IPS DF 4.7 (cell line): ENCODE data around the gene CTSL.

Source experiments
- DNase-seq: peaks from one replicate; pipeline ENCODE4 v3.0.0-alpha.2; 2013; ENCODE audit warnings: low spot score; ENCODE audit errors: extremely low read depth

CTSL gene

DNA sequence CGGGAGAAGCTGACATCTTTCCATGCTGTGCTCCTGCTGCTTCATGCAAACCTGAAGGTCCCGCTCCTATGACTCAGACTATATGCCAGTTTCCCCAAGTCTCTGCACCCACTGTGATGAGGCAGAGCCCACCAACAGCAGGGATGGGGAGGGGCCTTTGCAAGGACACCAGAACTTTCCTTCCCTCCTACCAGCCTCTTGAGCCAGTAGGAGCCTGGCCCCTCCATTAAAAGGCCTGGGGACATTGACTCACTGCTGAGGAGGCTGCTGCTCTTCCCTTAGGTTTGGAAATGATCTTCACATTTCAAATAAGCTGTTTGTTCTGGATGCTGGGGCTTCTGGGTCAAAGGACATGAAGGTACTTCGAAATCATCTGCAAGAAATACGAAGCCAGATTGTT, 26.1 kb upstream of the CTSL start:
- no peak for DNase-seq

DNA sequence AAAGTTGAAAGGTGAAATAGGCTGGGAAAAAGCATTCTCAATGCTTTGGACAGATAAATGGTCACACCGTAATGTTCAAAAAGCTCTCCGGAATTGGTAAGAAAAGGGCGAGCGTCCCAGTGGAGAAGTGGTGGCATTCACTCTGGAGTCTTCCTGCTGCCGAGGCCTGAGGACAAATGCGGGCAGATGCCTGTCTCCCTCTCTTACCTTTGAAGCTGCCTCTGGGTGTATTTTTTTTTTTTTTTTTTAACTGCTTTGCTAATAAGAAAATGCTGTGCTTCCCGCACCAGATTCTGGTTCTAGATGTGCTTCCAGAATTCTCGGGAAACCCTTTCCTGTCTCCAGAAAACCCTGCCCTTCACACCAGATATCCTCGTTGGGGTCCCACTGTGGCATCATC, 24.4 kb upstream of the CTSL start:
- no peak for DNase-seq

DNA sequence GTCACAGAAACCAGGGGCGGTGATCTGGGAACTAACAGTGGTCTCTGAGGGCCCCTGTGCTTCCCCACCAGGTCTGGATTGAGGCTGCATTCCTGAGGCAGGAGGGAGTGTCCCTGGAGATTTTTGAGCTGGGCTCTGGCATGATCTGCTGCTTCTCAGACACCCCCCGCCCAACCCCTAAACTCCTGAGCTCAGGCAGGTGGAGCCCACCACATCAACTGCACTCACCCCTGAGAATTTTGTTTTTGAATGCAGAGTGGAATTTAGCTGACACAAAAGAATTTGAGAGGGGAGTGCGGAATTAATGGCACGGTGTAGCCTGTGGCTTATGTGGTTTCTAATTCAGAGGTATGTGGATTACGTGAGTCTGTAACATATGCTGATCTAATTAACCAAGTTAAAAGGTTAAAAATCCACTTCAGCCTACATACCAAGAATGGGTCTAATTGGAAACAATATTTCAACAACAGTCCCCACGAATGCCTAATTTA, 23.9 kb upstream of the CTSL start:
- no peak for DNase-seq

DNA sequence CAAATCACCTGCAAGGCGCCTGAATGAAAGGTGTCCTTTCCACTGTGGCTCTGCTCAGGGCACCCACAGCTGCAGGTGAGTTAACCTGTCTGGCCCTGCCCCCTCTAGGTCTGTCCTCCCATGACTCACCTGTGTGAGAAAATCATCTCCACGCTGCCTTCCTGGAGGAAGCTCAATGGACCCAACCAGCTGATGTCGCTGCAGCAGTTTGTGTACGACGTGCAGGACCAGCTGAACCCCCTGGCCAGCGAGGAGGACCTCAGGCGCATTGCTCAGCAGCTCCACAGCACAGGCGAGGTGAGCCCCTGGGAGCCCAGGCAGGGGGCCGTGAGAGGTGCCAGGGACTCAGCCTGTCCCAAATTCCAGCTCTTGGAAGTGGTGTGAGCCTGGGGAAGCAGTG, 23.0 kb upstream of the CTSL start:
- DNase-seq, result no peak

DNA sequence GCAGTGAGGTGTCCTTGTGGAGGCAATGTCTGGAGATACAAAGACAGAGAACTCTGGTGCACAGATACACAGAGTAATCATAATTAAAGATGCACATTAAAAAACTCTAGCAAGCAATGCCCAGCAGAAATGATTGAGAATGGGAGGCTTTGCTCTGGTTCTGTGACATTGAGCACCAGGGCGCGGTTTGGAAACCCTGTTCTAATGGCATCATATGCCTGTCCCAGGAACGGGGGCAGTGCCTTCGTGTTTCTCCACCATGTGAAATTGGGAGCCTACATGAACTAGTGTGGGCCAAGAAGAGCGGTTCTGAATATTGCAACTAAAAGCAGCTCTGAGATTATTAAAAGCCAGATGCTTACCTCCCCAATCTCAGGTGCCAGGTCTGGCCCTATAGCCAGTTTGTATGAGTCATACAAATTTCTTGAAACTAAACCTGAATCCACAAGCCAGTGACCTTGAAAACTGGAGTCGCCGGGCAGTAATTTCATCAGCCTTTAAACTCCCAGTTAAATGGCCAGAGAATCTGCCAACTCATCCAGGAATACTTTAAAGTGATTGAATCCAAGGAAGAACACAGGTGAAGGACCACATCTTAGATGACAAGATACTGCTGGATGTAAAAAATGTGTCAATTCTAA, 22.2 kb upstream of the CTSL start:
- no peak for DNase-seq

DNA sequence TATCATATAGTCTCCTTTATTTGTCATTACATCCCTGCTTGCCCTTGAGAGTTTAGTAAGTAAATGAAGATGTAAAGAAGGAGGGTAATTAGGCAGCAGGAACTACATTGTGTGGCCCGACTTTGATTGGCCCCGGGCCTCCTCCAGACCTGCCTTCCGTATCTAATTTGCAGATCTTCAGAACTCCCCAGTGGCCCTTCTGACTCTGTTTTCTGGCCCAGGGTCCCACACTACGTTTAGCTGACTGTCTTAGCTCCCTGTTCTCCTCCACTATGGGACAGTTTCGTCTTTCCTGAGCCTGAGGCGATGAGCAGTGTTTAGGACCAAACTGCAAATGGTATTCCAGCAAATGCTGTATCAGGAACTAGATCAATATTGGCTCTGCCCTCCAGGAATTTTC, 21.6 kb upstream of the CTSL start:
- no peak for DNase-seq

GRCh38 chr9:87706066-87706739, 19.7 kb upstream of the CTSL start:
- DNase-seq, result no peak

DNA sequence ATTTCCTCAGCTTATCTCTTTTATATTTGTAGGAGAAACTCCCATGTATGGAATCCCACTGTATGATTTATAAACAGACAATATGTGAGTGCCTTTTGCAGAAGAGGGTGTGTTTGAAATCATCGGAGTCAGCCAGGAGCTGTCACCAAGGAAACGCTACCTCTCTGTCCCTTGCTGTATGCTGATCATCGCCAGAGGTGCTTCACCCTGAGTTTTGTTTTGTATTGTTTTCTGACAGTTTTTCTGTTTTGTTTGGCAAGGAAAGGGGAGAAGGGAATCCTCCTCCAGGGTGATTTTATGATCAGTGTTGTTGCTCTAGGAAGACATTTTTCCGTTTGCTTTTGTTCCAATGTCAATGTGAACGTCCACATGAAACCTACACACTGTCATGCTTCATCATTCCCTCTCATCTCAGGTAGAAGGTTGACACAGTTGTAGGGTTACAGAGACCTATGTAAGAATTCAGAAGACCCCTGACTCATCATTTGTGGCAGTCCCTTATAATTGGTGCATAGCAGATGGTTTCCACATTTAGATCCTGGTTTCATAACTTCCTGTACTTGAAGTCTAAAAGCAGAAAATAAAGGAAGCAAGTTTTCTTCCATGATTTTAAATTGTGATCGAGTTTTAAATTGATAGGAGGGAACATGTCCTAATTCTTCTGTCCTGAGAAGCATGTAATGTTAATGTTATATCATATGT, 18.0 kb upstream of the CTSL start:
- no peak for DNase-seq

- DNase-seq, result no peak
Measured at GRCh38 chr9:87708546-87708945, 17.4 kb upstream of the CTSL start.

DNA sequence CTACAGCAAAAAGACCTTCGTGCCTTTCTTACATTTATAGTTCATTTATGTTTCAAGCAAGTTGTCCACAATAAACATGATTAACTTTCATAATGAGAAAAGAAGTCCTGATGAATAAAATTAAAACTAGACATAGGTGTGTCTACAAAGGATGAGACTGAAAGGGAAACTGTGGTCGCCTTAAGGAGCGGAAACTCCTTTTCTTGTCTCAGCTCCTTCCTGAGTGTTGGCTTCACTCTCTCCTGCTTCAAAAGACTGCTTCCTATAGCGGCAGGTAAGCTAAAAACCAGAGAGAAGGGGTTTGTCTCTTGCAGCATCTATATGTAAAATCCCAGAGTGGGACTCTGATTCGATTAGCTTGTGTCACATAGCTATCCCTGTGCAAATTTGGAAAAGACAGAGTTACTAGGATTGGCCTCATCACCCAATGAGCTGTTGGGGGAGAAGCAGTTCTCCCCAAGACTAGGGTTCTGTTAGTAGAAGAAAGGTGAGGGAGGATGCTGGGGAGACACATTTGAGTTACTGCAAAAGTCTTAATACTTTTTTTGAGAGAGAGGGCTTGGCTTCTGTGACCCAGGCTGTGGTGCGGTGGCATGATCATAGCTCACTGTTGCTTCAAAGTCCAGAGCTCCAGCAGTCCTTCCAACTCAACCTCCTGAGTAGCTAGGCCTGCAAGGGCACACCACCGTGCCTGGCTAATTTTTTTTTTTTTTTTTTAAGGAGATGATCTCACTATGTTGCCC, 16.8 kb upstream of the CTSL start:
- no peak for DNase-seq

DNA sequence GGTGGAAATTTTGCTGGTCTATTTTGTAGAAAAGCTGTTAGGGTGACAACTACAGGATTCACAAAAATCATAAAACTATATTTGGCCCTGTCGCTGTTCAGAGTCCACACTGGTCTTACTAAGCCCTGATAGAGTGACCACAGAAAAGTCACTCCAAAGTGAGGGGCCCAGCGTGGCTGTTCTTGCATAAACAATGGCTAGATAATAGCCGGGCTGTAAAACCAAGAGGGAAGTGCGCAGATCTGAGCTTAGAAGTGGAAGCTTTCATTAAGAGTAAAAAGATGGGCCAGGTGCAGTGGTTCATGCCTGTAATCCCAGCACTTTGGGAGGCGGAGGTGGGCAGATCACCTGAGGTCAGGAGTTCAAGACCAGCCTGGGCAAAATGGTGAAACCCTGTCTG, 15.5 kb upstream of the CTSL start:
- no peak for DNase-seq

- DNase-seq, result no peak
Measured at GRCh38 chr9:87711857-87712800, 13.8 kb upstream of the CTSL start.

GRCh38 chr9:87712801-87713277, 13.1 kb upstream of the CTSL start:
- no peak for DNase-seq

DNA sequence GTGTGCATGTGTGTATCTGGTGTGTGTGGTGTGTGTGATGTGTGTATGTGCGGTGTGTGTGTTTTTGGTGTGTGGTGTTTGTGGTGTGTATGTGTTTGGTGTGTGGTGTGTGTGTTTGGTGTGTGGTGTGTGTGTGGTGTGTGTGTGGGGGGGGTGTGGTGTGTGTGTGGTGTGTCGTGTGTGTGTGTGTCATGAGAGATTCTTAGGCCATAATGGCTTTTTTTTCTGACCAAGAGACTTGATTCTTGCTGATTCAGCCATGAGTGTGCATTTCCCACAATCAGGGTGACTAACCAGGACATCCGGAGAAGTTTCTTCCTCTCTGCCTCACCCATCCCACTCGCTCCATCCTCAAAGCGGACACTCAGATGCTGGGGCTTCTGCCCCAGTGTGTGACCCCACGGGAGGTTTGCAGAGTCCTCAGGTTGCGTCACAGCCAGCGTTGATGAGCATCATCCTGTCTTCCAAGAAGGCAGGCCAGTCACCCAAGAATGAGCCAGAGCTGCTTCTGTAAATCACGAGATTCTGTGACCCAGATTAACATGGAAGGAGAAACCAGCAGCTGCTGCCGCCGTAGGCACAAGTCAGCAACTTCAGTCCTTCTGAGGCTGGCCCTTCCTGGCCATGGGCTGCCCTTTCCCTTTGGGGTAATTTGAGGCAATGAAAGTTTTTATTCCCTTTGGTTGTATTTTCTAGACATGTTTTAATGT, 12.5 kb upstream of the CTSL start:
- DNase-seq, result no peak

- no peak for DNase-seq
Measured at GRCh38 chr9:87713988-87714330, 12.0 kb upstream of the CTSL start.

- no peak for DNase-seq
Measured at GRCh38 chr9:87714819-87715218, 11.1 kb upstream of the CTSL start.

GRCh38 chr9:87716141-87716540, 9.8 kb upstream of the CTSL start:
- DNase-seq, result no peak

DNA sequence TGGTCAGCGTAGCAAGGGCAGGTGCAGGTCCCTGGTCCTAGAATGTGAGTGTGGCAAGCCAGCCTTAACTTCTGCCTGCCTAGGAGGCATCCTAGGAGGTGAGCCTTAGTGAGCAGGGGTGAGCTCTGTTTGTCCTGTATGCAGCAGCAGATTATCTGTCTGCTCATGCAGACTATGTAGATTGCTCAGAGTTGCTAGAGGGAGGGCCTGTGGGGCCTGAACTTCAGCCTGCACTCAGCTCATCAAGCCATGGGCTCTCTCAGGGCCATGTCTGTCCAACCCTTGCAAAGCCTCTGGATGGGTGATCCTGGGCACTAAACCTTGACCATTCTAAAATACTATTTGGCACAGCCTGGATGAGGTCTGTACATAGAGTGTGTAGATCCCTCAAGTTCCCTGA, 8.5 kb upstream of the CTSL start:
- no peak for DNase-seq

DNA sequence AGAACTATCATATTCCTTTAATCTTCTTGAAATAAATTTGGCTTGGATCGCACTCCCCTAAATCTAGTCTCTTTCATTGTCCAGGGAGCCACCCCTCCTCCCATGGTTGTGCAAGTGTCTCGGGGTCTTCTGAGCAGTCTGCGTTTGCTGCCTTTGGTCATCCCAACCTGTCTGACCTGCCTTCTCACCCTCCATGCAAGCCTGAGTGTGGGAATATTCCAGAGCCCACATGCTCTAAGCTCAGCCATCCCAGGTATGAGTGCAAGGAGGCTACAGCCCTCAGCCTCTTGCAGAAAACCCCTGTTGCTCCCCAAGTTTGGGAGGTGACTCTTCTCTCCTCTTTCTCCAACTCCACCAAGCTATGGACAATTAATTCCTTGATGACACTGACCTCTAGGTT, 7.7 kb upstream of the CTSL start:
- no peak for DNase-seq
